ENCODE data around the gene TRAPPC2L.

- TF ChIP-seq POLR2A (IDR thresholded peaks at IDR 0.05) (no peak), CTCF (IDR thresholded peaks at IDR 0.05) (no peak)
Measured at GRCh38 chr16:88896238-88897070, 39.5 kb downstream of the TRAPPC2L start.
